ENCODE results near the gene STX16.

DNA sequence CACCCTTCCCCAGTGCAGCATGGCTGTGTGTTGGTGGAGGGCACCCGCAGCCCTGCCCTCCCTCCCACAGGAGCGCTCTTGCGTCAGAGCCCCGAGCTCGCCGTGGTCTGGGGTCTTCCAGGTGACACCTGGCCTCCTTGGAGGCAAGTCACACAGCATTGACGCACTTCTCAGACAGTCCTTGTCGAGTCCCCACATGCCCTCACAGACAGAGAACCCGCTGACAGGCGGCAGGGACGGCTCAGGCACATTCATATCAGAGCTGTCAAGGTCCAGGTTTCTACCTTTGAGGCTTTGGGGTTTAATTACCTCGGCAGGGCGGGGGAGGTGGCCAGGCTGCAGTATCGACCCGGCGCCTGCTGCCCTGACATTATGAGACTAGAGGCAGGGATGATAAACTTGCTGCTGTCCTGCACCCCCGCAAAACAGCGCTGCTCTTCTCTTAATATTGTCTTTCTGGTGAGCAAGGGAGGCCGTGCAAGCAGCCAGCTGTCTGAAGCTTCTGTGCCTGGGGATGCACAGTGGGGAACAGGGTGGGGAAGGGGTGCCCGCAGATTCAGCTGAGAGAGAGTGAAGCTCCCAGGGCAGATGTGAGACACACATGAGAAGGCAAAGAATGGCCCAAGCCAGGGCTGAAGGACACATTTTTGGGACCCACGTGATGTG is 46.3 kb downstream of the STX16 start:
- TF ChIP-seq, protein P1, sequence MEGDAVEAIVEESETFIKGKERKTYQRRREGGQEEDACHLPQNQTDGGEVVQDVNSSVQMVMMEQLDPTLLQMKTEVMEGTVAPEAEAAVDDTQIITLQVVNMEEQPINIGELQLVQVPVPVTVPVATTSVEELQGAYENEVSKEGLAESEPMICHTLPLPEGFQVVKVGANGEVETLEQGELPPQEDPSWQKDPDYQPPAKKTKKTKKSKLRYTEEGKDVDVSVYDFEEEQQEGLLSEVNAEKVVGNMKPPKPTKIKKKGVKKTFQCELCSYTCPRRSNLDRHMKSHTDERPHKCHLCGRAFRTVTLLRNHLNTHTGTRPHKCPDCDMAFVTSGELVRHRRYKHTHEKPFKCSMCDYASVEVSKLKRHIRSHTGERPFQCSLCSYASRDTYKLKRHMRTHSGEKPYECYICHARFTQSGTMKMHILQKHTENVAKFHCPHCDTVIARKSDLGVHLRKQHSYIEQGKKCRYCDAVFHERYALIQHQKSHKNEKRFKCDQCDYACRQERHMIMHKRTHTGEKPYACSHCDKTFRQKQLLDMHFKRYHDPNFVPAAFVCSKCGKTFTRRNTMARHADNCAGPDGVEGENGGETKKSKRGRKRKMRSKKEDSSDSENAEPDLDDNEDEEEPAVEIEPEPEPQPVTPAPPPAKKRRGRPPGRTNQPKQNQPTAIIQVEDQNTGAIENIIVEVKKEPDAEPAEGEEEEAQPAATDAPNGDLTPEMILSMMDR (conservative IDR thresholded peaks at IDR 0.05 in 1 of 2, IDR thresholded peaks at IDR 0.05 in 1 of 2; ENCODE audit: low read depth in 1 of 2, low read length in 2 of 2): no peak
- no peak for TF ChIP-seq EZH2 (IDR thresholded peaks at IDR 0.05; ENCODE audit: low read length, missing control alignments)
